GM10266 (cell line): ENCODE measurements around the gene HILPDA.

Experiments
- DNase-seq: peaks from one replicate; pipeline ENCODE4 v3.0.0; 2012; ENCODE audit errors: extremely low spot score
- TF ChIP-seq, protein P1 (sequence below): IDR thresholded peaks from 2 replicates; pipeline ENCODE4 v1.5.1; 2012; ENCODE audit warnings: mild to moderate bottlenecking, low read depth; ENCODE audit not compliant: control insufficient read depth, insufficient read depth; ENCODE audit errors: missing control alignments

HILPDA gene

GRCh38 chr7:128443831-128444600 is 11.7 kb upstream of the HILPDA start:
- TF ChIP-seq, protein P1, sequence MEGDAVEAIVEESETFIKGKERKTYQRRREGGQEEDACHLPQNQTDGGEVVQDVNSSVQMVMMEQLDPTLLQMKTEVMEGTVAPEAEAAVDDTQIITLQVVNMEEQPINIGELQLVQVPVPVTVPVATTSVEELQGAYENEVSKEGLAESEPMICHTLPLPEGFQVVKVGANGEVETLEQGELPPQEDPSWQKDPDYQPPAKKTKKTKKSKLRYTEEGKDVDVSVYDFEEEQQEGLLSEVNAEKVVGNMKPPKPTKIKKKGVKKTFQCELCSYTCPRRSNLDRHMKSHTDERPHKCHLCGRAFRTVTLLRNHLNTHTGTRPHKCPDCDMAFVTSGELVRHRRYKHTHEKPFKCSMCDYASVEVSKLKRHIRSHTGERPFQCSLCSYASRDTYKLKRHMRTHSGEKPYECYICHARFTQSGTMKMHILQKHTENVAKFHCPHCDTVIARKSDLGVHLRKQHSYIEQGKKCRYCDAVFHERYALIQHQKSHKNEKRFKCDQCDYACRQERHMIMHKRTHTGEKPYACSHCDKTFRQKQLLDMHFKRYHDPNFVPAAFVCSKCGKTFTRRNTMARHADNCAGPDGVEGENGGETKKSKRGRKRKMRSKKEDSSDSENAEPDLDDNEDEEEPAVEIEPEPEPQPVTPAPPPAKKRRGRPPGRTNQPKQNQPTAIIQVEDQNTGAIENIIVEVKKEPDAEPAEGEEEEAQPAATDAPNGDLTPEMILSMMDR = no peak
- DNase-seq = no peak

GRCh38 chr7:128446306-128446705 is 9.4 kb upstream of the HILPDA start:
- TF ChIP-seq, protein P1 = no peak
- DNase-seq = no peak

GRCh38 chr7:128447941-128448564 is 7.6 kb upstream of the HILPDA start:
- TF ChIP-seq, protein P1 = no peak

GRCh38 chr7:128448751-128449302 is 6.9 kb upstream of the HILPDA start:
- TF ChIP-seq, protein P1 = no peak
- no peak for DNase-seq

More at GRCh38 chr7:128447941-128448564, 7.6 kb upstream of the HILPDA start:
- DNase-seq = no peak

GRCh38 chr7:128450409-128450808 is 5.3 kb upstream of the HILPDA start:
- DNase-seq = no peak
- TF ChIP-seq, protein P1 = no peak

GRCh38 chr7:128450913-128451312 is 4.8 kb upstream of the HILPDA start:
- TF ChIP-seq, protein P1 = no peak
- no peak for DNase-seq

DNA sequence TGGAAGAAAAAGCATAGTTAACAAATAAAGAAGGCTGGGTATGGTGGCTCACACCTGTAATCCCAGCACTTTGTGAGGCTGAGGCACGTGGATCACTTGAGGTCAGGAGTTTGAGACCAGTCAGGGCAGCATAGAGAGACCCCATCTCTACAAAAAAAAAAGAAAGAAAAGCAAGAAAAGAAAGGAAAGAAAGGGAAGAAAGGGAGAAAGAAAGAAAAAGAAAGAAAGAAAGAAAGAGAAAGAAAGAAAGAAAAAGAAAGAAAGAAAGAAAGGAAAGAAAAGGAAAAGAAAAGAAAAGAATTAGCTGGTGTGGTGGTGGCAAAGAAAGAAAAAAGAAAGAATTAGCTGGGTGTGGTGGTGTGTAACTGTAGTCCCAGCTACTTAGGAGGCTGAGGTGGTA is 3.1 kb upstream of the HILPDA start:
- no peak for DNase-seq
- TF ChIP-seq, protein P1 = no peak
